ENCODE measurements around the gene MT1E.
"Not testable (repeated sequence)": the region's sequence is repeated elsewhere in the genome, so short reads cannot be mapped to it uniquely, and the experiment has no call there.

MT1E gene

DNA sequence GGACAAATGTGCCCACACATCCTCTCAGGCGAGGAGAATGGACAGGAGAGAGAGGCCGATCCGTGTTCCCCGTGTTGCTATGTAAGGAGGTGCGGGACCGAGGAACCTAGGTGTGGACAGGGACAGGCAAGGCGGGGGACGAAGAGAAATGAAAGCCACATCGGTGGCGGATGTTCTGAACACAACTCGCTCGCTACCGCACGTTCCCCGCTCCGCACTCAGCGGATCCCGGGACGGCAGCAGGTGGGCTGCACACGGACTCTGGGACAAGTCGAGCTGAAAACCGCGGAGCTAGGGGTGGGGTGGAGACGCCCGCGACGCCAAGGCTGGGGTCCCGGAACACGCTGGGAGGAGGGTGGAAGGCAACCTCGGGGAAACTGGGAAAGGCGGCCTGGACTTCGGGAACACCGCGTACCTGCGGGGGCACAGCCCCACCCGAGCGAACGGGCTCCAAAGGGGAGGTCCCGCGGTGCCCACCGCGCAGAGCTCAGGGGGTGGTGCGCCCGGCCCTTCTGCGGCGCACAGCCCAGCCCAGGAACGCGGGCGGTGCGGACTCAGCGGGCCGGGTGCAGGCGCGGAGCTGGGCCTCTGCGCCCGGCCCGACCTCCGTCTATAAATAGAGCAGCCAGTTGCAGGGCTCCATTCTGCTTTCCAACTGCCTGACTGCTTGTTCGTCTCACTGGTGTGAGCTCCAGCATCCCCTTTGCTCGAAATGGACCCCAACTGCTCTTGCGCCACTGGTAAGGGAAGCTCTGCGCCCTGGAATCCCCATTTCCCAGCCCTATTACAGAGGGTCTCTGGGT, at the start of gene MT1E:
MT1E (plus strand) TSS at position 642 of the 803 bp plus-strand sequence; CDS start at position 713, 71 bp downstream.
- DNase-seq (ENCODE audit: low spot score): no peak

DNA sequence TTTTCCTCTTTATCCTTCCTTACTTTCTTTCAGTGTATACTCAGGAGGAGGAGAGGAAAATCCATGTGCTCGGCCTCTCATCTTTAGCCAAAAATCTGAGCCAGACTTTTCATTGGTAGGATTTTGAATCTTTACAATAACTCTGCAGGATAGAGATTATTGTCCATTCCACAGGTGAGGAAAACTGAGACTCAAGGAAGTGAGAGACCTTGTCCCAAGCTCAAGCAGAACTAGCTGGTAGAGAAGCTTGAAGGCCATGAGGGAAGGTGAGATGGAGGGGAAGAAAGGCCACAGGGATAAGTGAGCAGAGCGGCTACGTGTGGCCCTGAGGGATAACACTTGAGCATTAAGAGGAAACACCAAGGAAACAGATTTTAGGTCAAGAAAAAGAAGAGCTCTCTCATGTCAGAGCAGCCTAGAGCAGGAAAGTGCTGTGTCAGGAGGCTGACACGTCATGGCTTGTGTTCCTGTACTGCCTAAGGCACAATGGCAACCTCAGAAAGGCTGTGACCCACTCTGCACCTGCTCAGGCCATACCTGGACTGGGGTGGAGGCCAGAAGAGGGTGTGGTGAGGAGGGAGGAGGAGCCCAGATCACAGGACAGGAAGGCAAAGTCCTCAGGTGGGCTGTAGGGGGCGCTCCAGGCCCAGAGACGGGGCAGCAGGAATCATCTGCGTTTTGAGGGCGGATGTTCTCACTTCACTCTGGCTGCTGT, 48.8 kb upstream of the MT1E start:
- peak; percentile 53 for DNase-seq (ENCODE audit: low spot score)

DNA sequence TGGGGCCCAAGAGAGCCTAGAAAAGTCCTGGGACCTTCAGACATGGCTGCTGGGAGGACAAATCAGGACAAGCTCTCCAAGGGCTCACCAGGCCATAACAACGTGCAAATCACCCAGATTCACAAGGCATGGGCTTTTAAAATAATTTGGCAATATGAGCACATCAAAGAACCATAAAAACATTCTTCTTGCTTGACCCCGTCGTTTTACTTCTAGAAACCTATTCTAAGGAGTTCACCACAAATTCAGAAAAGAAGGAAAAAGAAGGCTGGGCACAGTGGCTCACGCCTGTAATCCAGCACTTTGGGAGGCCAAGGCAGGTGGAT, 48.3 kb upstream of the MT1E start:
- no peak for DNase-seq (ENCODE audit: low spot score)

DNA sequence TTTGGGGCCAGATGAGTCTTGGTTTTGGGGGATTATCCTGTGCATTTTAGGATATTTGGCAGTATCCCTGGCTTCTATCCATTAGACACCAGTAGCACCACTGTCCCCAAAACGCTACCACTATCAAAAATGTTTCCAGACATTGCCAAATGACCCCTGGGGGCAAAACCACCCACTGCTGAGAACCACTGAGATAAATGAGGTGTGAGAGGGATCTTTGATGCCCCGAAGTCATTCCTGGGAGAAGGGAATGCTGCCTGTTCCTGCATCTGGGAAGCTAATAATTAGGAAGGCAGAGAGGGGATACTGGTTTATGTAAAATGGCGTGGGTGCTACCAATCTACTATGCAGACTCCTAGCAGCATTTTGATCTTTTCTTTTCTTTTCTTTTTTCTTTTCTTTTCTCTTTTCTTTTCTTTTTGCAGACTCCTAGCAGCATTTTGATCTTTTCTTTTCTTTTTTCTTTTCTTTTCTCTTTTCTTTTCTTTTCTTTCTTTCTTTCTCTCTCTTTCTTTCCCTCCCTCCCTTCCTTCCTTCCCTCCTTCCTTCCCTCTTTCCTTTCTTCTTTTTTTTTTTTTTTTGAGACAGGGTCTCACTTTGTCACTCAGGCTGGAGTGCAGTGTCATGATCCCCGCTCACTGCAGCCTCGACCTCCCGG, 45.1 kb upstream of the MT1E start:
- no peak for DNase-seq (ENCODE audit: low spot score)

DNA sequence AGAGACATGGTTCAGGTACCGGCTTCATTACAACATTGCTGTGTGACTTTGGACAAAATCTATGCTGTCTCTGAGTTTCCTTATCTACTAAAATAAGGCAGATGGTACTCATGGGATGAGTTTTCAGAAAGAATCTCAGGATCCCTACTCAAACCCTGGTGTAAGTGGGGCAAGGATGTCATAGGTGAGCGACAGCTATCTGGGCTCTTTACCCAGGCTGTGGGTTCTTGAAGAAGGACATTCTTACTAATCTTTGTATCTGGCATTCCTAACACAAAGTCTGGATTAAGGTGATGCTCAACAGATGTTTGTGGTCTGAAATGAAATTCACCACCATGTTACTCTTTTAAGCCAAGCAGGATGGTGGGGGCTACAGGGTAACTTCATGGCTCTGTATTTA, 42.7 kb upstream of the MT1E start:
- not testable (repeated sequence) for DNase-seq (ENCODE audit: low spot score)

DNA sequence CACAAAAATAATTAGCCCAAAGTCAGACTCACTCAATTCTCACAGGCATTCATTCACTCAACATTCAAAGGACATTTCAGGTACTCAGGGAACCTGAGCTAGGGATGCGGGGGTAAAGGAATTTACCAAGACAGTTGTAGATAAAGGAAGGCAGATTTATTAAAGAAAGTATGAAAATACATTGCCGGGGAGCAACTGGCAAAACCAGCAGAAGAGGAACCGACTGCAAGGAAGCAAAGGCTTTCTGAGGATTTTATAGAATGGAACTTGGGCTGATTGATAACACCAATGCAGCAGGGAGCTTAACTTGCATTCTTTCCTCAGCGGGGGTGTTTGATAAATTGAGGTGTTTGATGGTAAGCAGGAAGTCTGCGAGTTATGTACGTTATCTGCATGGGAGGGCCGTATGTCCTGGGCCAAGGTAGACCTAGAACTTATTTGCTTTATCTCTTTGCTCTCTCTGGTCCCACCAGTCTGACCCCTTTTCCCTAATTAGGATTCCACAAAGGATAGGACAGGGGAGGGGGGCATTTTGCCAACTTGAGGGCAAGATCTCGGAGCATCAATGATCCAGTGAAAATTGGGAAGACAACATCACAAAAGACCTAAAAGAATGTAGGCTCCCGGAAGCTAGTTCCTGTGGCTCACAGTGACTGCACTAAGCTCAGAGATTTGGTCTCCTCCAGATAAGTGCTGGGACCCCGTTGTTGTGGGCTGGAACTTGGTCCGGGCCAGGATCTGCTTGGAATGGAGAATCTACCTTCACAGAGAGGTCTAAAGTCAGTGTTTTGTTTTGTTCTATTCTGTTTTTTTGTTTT, 42.0 kb upstream of the MT1E start:
- no peak for DNase-seq (ENCODE audit: low spot score)

DNA sequence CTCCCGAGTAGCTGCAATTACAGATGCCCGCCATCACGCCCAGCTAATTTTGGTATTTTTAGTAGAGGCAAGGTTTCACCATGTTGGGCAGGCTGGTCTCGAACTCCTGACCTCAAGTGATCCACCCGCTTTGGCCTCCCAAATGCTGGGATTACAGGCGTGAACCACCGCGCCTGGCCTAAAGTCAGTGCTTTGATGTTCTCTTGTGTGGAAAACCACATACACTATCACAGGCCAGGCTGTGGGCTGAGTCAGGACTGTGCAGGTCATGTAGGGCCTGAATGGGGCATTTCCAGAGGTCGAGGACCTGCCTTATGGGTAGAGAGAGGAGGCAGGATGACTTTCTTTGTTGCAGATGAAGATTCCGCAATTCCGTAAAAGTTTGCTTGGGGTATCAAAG, 41.3 kb upstream of the MT1E start:
- no peak for DNase-seq (ENCODE audit: low spot score)

DNA sequence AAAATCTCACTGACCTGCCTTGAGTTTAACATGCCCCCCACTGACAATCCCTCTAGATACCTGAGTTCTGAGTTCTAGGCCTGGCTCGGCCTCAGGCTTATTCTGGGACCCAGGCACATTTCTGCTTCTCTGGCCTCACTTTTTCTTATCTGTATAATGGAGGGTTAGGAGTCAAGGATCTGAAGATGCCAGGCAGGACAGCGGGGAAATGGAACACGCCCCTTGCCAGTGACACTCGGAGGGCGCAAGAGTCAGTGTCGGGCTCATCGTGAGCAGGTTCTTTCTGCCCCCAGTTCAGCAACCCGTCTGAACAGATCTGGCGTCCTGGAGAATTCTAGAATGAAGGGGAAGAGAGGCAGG, 36.8 kb upstream of the MT1E start:
- no peak for DNase-seq (ENCODE audit: low spot score)

DNA sequence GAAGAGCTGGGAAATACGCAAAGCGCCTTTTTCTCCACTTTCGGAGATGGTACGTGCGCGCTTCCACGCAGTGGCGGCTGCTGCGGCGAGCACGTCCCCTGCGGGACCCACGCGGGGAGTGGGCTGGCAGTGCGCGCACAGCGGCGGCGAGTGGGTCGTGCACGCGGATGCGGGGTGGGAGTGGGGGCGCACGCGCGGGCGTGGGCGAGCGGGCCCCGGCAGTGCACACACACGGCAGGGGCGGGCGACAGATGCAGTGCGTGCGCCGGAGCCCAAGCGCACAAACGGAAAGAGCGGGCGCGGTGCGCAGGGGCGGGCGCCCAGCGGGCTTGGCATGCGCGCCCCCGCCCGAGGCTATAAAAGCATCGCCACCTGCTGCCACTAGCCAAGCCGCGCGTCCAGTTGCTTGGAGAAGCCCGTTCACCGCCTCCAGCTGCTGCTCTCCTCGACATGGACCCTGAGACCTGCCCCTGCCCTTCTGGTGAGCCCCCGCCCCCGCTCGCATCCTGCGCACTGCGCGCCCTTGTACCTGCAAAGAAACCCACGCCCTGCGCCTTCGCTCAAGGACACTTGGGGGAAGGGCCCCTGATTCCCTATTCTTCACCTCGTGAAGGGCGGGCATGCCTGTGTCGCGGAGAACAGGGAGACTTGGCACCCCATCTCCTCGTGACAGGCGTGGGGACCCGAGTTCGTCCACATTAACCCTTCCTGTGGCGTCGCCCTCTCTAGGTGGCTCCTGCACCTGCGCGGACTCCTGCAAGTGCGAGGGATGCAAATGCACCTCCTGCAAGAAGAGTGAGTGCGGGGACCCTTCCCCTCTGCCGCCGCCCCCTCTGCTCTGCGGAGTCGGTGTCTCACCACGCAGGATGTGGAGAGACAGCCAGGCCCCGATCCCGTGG, 36.2 kb upstream of the MT1E start, which contains the start of gene MT3:
MT3 (plus strand) TSS at position 388 of the 899 bp plus-strand sequence; CDS start at position 451, 63 bp downstream.
- DNase-seq (ENCODE audit: low spot score): no peak

DNA sequence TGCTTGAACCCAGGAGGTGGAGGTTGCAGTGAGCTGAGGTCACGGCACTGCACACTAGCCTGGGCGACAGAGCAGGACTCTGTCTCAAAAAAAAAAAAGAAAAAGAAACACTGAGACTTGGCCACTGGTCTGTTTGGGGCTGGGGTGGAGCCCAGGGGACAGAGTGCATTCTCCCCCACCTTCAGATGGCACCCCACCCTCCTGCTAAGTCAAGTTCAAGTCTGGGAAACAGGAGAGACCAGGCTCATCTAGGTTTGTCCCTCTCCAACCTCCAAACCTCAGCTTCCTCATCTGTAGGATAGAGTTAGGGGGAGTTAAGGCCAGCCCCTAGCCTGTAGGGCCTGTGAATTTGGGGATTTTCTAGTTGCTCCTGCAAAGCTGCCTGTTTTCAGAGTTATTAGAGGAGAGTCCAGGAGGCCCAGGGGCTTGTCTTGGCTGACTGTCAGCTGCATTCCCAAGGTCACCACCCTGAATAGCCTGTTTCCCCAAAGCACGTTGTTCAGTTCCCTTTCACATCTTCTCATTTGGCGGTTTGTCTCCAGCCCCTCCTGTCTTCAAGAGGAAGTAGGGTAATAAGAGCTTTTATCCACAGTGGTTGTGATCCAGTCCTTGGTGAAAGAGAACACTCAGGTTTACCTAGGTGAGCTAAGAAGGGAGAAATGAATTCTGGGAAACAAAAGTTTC, 34.1 kb upstream of the MT1E start:
- DNase-seq (ENCODE audit: low spot score): no peak

DNA sequence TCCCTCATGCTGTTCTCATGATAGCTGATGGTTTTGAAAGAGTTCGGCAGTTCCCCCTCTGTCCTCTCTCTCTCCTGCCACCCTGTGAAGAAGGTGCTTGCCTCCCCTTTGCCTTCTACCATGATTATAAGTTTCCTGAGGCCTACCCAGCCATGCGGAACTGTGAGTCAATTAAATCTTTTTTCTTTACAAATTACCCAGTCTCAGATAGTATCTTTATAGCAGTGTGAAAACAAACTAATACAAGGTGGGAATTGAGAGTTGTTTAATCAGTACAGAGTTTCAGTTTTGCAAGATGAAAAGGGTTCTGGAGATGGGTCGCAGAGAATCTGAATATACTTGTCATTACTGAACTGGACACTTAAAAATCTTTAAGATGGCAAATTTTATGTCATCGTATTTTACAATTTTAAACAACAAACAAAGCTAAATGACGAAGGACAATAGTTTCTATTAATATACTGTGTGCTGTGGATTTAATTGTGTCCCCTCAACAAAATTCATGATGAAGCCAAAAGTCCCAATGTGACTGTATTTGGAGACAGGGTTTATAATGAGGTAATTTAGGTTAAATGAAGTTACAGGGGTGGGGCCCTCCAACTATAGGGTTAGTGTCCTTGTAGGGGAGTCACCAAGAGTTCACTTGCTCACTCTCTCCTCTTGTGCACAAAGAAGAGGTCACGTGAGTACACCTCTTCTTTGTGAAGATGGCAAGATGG, 31.8 kb upstream of the MT1E start:
- DNase-seq (ENCODE audit: low spot score): no peak

DNA sequence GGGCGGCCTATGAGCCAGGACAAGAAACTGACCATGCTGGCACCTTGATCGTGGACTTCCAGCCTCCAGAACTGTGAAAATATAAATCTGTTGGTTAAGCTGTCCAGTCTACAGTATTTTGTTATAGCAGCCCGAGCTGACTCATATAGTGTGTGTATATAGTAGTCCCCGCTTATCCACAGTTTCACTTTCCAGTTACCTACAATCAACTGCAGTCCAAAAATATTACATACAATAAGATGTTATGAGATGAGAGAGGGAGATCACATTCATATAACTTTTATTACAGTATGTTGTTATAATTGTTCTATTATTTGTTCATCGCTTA, 31.3 kb upstream of the MT1E start:
- DNase-seq (ENCODE audit: low spot score): no peak

DNA sequence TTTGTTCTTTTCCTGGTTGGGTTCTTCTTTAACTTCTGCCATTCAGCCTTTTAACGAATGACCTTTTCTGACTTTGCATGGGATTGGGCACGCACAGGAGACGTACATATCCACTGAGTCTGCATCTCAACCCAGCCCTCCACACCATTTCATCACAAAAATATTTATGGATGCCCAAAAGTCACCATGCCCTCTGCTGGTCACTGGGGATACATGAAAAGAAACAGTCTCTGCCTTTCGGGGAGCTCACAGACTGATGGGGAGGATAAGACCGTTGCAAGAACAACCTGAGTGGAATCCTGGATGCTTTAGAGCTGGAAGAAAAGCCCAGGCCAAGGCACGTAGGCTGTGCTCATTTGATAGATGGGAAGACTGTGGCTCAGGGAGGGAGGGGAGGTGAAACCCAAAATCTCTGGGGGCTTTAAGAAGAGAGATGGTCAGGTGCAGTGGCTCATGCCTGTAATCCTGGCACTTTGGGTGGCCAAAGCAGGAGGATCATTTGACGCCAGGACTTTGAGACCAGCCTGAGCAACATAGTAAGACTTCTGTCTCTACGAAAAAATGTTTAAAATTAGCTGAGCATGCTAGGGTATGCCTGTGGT, 25.1 kb upstream of the MT1E start:
- DNase-seq (ENCODE audit: low spot score): peak; percentile 34

DNA sequence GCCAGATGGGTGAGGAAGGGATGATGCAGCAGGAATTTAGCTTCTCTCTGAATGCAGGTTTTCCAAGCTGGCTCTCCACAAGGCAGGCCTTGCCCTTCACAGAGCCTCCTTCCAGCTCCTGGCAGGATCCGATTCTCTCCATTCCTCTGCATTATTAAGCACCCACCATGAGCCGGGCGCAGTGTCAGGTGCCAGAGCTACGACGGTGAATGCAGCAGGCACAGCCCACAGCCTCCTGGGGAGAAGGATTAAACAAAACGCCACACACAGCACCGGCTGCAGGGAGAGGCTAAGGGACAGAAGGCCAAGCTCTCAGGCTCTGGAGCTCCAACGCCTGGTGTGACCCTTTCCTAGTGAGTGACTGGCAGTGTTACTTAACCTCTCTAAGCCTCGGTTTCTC, 24.3 kb upstream of the MT1E start:
- no peak for DNase-seq (ENCODE audit: low spot score)

DNA sequence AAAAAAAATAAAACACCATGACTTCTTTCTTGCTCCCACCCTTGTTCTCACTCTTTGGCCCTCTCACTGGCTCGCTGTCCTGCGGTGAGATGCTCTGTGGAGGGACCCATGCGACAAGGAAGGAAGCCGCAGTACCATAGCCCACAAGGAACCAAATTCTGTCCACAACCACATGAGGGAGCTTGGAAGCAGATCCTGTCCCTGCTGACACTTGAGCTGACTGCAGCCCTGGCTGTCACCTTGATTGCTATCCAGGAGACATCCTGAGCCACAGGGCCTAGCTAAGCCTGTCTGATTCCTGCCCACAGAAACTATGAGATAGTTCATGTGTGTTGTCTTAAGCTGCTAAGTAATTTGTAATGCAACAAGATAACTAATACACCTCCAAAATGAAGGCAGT, 22.0 kb upstream of the MT1E start:
- no peak for DNase-seq (ENCODE audit: low spot score)

DNA sequence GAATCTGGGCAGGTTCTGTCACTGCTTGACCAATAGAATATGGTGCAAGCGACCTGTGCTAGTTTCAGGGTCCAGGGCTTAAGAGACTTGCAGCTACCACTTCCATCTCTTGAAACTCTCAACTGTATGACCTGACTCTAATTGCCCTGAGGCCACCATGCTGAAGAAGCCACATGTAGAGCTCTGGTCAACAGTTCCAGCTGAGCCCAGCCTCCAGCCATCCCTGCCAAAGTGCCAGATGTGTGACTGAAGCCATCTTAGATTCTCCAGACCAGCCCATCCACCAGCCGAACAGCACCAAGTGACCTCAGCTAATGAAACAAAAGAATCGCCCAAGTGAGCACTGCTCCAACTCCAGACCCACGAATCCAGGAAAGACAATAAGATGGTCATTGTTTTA, 20.6 kb upstream of the MT1E start:
- DNase-seq (ENCODE audit: low spot score): no peak

DNA sequence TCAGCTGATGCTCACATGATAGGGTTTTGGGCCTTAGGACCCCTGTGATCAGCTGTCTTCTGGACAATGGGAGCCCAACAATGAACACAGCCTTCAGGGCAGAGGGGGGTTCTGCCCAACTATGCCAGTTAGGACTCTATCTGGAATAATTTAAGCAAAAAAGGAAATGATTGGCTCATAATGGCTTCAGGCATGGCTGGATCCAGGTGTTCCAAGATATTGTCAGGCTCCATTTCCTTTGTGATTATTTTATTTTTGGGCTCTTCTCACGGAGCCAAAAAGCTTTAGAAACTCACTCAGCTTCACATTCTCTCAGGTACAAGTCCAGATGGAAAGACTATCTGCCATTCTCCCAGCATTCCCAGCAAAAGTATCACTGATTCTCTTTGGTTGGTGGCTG, 20.1 kb upstream of the MT1E start:
- DNase-seq (ENCODE audit: low spot score): no peak

DNA sequence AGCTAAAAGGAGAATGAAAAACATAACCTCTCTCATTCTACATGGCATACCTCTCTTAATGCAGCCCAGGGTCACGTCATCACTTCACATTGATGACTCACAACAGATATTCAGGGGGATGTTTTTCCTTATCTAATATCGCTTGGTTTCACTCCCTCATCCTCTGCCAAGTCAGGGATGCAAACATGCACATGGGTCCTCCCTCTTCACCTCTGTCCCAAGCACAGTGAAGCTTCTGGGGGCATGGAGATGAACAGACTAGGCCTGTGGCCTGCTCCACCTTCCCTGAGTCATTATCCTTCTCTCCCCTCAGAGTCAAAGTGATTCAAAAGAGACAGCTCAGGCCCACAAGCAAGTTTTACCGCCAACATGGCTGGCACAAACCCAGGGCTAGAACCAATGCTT, 19.5 kb upstream of the MT1E start:
- DNase-seq (ENCODE audit: low spot score): no peak

DNA sequence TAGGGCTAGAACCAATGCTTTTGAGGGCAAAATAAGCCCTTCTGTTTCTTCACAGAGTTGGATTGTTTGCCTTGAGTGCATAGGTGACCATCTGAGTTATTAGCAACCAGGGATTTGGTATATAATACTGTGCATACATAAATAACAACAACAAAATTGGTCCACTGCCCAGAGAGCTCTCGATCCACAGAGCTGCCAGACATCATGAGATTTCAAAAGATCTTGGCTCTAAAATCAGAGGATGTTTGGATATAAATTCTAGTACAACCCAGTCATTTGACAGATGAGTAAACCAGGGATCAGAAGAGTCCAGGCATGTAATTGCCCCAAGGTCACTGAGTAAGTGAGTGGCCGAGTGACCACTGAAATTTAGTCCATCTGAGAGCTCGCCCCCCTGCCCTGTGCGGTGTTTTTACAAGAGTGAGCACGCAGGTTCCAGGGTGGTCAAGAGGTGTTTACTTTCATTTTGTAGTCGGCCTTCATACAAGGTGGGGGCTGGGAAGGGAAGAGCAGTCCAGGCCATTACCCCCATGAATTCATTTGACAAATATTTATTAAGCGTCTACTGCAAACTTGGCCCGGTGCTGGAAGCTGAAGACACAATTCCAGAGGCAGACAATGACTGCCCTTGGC, 19.0 kb upstream of the MT1E start:
- peak; percentile 61 for DNase-seq (ENCODE audit: low spot score)

All from COLO829 (cell line).